GM21447 (cell line): Measurements from ENCODE around the gene CFAP141.
"Not testable (repeated sequence)": the region's sequence is repeated elsewhere in the genome, so short reads cannot be mapped to it uniquely, and the experiment has no call there.

Experiments
- ATAC-seq: cut with Tn5 transposase; IDR thresholded peaks from one replicate; pipeline ENCODE4 v1.9.1; 2021; ENCODE audit not compliant: unreplicated experiment

Gene CFAP141

DNA sequence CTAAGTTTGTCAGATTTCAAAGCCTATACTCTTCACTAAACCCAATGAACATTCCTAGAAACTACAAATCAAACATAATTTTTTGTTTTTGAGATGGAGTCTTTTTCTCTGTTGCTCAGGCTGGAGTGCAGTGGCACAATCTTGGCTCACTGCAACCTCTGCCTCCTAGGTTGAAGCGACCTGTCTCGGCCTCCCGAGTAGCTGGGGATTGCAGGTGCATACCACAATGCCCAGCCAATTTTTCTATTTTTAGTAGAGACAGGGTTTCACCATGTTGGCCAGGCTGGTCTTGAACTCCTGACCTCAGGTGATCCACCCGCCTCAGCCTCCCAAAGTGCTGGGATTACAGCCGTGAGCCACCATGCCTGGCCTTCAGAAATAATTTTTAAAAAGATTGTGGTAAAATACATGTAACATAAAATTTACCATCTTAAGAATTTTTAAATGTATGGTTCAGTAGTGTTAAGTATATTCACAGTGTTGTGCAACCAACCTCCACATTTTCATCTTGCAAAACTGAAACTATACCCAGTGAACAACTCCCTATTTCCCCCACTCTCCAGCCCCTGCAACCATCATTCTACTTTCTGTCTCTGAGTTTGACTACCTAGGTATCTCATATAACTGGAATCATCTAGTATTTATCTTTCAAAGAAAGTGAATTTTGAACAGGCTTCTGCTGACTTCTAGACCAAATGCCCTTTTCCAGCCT, 2.7 kb upstream of the CFAP141 start:
- no peak for ATAC-seq

DNA sequence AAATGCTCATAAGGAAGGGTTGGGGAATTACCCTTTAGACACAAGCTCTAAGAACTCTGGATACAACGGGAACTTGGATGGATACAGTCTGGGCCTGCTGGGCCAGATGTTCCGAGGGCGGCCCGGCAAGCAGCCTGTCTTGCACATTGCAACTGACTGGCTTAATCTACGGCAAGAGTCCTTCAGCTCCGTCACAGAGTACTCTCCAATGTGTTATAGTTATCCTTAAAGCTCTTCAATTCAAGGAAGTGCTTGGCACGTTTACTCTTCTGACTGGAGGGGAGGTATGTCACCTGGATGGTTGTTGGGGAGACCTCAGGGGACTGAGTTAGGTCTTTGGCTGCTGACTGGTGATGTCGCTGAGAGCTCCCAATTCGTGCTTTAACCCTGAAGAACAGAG, 1.1 kb upstream of the CFAP141 start:
- ATAC-seq, result no peak

DNA sequence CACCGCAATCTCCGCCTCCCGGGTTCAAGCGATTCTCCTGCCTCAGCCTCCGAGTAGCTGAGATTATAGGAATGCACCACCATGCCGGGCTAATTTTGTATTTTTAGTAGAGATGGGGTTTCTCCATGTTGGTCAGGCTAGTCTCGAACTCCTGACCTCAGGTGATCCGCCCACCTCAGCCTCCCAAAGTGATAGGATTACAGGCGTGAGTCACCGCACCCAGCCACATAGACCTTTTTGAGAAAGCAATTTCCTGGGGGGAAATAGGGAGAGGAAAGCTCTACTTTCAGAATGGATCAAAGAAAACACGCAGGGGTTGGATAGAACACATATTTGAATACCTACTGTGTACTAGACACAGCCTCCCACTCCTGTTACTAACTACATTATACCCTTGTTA, 355 bp downstream of the CFAP141 start:
- not testable (repeated sequence) for ATAC-seq

DNA sequence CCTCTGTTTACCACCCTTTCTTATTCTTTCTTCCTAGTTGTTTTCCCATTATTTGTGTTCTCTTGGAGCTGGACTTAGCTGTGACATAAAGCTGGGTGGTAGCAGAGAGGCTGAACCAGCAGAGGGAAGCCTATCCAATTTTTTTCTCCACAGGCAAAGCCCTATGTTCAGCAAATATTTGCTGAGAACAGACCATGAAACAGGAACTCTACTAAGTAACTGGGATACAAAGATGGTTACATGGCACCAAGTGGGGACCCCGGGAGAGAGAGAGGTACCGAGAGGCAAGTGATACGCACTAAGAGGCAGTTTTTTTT, 6.6 kb downstream of the CFAP141 start:
- ATAC-seq, result no peak

DNA sequence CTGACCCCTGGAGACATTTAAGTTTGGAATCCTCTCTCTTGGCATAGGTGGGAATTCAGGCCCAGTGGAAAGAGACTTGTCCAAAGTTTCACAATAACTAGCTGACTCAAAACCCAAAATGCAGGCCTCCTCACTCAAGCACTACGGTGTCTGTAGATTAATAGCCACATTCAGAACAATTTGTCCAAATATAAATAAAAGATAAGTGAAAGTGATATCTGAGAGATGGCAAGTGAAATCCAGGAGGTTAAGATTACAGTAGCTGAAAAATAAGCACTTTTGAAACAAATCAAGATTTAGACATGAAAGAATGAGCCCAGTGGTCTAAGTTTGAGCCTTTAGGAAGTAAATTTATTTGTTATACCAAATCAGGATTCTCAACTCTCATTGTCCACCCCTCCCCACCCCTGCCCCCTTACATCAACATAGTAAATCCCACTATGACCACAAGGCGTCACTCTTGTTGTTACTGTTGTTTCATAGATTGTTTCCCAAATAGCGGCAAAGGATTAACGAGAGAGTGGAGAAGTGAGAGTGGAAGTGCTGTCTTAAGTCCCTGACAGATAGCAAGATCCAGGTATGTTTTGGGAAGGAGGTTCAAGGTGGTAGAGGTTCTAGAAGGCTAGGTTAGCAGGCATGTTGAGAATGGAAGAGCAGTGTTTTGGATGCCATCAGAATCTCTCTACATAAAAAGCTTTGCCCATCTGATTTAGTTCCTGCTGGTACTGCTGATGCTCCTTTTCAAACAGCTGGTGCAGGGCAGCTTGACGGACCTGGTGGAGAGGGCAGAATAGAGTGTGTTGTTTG, 7.2 kb downstream of the CFAP141 start:
- ATAC-seq, result no peak

DNA sequence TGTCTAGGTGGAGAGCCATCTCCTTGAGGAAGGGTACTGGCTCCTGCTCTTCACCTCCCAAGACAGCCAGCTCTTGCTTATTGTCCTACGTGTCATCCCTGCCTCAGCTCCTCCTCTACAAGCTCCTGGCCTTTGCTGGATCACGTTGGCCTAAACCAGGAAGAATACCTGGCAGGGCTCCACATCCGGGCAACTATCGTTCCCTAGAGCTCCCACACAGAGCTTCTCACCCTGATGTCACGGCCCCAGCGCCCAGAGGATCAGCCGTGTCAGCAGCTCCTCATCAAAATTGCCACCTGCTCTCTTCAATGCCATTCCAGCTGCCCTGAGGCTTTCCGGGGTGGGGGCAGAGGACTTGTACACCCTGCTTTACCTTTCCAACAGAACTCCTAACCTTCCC, 12.3 kb downstream of the CFAP141 start:
- ATAC-seq, result no peak

DNA sequence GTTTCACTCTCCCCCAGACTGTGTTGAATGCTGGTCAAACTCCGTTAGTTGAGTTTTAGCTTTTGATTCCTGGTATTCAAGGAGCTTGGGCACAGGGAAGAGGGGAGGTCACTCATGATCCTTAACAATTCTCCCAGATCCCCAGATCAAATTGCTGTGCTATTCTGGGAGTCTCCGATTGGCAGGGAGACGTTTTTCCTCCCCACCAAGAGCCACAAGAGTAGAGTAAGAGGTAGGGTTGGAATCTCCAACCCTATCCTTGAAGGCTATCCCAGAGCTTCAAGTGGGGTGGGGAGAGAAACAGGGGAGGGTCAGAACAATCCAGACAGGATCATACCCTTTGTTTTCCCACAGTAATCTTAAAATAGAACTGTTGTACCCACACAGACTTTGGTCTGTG, 13.7 kb downstream of the CFAP141 start:
- no peak for ATAC-seq

DNA sequence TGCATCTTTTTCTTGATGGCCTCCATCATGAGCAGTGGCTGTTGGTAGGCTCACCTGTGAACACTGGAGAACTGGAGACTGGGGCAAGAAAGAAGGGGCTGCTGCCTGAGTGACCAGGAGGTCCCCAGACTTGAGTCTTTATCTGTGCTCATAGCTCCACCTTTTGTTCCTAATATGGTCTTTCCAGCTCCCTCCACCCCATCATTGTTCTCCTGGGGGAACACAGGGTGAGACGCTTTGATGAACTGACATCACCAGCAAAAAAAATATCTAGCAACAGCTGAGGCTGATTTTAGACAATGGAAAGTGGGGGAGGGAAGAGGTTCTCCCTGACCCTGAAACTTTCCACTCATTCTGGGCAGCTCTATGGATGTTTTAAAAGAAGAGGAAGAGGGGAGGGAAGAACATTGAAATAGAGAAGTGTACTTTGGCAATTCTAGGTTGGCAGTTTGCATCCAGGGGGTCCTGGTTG, 14.1 kb downstream of the CFAP141 start, which contains the start of gene TPM3:
TPM3 (minus strand) TSS at position 111 of the 472 bp plus-strand sequence; CDS start at position 29, 82 bp downstream.
- no peak for ATAC-seq

DNA sequence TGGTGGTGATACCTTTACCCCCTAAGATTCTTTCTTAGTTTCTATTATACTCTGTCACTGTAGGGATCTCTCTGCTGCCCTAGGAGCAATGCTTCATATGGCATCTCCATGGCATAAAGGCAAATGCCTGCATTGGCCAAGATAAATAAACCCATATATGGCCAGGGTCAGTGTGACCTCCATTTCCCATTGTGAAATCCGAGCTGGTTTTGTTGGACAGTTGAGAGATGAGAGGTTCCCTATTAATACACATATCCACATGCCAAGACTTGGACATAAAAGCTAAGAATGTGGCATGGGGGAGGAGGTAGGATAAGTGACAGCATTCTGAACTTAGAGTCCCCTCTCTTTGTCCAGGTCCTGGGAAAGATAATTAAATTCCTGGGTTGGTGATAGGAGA, 15.6 kb downstream of the CFAP141 start:
- ATAC-seq, result no peak

DNA sequence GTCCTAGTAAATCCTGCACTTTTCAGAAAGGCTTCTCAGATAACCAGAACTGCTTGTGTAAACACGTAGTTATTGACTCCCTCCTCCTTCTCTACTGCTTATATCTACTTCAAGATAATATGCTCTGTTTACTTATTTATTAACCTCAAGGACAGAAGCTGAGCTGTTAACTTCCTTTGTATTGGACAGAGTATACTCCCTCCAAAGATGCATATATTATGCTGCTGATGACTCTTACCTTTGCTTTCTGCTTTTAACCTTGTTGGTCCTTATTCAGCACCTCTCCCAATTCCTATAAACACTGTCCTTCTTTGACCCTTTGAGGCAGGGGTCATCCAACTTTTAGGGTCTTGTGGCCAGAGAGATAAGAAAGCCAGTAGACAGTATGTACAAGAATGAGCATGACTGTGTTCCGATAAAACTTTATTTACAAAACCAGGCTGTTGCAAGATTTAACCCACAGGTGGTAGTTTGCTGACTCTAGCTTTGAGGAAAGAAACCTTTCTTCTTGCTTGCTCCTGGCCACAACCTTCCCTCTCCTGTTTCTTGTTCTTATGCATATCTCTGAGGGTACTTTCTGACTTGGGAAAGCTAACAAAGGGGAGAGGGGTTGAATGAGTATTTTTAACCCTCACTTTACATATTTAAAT, 19.2 kb downstream of the CFAP141 start:
- no peak for ATAC-seq

DNA sequence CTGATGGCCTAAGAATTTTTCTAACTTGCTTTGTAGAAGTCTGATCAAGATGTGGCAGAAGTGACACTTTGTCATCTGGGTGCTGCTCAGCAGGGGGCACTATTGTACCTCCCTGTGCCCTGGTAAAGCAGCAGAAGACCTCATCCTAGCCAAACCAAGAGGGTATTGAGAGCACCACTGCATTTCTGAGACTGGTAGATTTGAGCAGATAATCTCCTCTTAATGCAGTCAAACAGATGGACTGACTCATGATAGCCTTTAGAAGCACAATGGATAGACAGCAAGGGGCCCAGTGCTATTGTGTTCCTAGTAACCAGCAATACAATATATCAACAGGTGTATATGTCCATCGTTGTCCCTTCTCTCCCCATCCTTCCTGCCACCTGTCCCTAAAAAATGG, 20.0 kb downstream of the CFAP141 start:
- no peak for ATAC-seq

DNA sequence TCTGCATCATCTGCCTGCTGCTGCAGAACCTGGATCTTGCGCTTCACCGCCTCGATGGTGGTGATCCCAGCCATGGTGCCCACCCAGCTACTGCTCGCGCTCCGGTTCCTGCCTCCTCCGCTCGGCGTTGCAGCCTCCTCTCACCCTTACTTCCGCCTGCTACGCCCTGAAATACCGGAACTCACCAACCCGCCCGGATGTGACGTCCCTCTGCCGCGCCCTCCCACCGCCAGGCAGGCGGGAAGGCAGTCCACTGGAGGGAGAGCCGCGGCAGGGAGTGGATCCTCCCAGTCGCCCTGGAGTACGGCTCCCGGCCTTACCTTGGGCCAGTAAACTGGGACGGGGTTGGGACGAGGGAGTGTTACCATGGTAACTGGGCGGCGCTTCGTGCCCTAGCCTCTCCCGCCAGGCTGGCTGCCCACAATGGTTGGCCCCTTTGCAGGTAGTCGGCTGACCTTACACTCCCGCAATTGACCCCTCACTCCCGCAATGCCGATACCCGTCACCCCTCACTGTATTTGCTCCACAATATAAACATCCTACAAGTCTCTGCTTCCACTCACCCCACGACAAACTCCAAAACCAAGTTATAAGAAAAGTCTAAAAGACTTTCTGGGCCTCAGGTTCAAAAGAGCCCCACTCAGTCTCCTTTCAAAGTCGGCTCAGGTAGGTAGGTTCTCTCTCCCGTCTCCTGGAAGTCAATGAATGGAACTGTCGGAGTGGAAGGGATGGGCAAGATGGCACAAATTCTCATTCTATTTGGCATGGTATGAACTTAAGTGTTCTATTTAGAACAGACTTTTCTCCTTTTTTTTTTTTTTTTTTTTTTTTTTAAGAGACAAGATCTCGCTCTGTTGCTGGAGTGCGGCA, 22.9 kb downstream of the CFAP141 start:
- peak; percentile 63 for ATAC-seq

DNA sequence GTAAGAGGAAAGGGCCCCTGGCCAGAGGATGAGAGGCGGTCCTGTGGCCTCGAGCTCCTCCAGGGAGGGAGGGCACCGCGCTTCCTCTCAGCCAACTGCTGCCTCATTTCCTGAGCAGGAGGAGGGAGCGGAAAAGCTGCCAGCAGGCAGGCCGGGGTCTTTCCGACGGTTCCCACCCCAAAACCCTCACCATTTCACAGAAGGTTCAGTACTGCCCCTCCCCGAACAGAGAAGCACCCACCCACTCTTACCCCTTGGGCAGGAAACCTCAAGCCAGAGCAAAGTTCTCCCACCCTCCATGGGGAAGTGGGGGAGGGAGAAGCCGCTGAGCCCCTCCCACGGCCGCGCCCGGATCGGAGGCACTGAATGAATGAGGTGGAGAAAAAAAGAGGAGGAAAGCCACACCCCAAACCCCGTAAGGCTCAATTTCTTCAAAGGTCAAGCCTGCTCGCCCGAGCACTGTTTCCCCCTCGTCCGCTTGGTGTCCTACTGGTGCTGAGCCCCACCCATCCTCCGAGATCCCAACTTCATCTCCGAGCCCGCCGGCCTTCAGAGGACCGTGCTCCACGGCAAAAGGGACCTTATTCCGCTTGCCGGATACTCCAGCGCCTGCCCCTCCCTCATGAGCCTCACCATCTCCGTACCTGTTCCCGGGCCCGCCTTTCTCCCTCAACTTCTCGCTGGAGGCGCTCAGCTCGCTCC, 23.6 kb downstream of the CFAP141 start:
- ATAC-seq, result peak; percentile 59

DNA sequence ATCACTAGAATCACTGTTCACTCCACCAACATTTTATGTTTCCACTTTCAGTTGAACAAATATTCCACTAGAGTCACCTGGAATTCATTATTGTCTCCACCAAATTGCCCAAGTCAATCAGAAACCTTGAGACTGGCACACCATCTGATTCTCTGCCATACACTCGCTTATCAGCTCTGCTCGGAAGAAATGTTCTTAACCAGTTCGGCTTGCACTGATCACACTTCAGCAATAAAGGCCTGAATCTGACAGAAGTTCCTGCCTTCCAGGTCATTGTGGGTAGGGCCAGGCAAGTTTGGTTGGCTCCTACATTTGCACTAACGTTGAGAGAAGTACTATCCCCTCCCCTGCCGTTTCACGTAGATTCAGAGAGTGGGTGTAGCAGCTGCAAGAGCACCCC, 24.2 kb downstream of the CFAP141 start:
- ATAC-seq, result no peak

DNA sequence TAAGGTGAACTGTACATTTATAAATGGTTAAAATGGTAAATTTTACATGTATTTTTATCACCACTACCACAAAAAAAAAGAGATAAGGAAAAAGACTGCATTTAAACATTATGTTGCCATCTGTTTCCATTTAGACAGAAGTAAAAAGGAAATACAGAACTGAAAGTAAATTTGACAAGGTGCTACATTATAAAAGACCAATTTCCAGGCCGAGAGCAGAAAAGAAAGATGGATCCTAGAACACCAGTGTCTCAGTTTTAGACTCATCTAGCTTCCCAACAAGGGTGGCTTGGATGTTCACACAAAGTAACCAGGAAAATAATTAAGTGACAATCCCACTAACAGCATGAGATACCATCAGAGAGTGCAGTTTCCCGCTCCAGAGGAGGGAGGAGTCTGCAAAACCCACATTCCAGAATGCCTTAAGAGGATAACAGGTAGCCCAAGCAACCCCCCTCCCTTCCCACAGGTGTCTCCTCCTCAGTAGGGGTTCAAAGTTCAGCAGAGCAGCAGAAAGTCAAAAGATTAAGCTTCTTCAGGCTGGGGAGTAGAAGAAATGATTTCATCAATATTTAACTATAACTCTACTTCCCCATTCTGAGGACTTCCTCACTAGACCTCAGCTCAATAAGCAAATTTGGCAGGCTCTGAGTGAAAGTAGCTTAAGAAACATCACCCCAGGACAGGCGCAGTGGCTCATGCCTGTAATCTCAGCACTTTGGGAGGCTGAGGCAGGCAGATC, 26.0 kb downstream of the CFAP141 start:
- no peak for ATAC-seq

DNA sequence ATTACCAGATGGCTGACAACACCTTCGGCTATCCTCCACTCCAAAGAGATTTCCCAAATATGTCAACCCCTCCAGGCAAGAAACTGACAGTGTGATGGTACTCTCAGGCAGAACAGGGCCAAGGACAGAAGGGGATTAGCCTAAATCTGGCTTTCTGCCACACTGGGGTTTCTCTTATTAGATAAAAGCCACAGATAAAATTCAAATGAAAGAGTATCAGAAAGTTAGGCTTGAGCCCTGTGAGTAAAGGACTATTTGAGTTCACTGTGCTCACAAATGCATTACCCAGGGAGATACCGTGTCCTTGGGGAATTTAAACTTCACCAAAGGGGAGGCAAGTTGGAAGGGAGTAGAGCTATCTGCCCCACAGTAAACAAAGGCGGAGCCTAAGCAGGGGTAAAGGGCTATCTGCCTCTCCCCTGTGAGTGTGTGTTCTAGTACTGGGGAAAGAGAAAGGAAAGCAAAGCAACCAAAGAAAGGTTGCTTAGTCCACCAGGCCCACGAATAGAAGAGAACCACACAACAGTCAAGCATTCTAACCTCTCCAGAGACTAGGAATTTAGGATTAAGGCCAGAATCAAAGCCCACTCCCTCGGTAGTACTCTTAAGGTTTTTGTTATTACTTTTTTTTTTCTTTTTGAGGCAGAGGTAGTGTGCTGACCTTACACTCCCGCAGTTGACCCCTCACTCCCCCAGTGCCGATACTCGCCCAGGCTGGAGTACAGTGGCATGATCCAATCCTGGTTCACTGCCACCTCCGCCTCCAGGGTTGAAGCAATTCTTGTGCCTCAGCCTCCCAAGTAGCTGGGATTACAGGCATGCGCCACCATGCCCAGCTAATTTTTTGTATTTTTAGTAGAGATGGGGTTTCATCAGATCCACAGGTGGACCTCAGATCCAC, 27.0 kb downstream of the CFAP141 start:
- no peak for ATAC-seq

DNA sequence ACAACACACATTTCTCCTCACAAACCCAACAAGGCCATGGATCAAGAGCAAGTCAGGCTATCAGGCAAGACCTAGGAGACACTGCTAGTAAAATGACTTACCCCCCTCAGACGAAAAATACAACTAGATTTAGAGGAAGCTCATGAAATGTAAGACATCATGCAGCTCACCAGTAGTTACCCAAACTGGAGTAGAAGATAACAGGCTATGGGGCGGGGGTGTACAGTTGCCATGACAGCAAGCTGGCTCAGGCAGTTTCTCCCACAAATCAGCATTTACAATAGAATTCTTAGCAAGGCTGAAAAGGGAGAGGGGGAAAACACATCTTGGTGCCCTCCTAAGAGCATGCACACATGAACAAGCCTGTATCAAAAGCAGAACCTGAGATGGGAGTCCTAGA, 28.1 kb downstream of the CFAP141 start:
- ATAC-seq, result no peak

DNA sequence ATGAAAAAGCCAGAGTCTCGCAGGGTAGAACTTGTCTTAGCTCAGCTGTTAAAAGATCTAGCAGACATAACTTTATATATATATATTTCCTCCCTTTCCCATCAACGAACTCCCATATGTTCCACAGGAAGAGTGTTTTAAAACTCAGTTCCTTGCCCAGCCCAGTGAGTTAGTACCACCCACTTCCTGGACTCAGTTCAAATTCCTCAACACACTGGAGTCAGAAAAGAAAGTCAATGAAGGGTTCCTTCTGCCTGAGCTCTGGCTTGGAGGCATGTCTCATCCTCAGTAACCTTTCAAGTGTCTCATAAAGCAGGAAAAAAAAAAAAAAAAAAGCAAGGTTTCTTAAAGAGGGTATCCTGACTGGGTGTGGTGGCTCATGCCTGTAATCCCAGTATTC, 29.8 kb downstream of the CFAP141 start:
- no peak for ATAC-seq

DNA sequence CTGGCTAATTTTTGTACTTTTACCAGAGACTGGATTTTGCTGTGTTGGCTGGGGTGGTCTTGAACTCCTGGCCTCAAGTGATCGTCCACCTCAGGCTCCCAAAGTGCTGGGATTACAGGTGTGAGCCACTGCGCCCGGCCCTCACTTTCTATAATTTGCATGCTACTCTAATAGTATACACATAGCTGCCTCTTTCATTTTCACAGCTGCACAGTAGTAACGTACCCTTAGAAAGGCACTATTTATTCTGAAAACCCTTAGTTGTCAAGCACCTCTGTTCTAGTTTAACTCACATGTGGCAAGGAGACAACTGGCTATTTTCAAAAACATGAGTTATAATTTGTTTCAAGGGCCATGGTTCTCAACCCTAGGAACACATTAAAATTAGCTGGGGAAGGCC, 31.5 kb downstream of the CFAP141 start:
- no peak for ATAC-seq
